HCT116 (cell line): ENCODE data around the gene ADGRA1. TPM values are rescaled to one million over a fixed set of nuclear protein-coding genes. Genes with fewer than 3 reads are reported as not detected.

Experiments
- ATAC-seq: fragments of 200-7000 bp; cut with Tn5 transposase; 2 replicates; pipeline ENCODE4 v1.9.1; 2020; ENCODE audit warnings: mild to moderate bottlenecking, moderate library complexity
- BruUV-seq: library from RNA; stranded (reverse); fragments of 400-500 nt; replicated peaks from 2 replicates; lab custom pipeline; 2021; lab: Mats Ljungman, UMichigan
- CTCF ChIA-PET: fragments of 300-600 bp; sonication (Branson Sonifier 250); formaldehyde crosslinking; loops from one replicate; lab custom pipeline; 2021; ENCODE audit warnings: antibody characterized with exemption; lab: Charles Lee
- POLR2A ChIA-PET: fragments of 300-600, 350-600 bp; sonication (Branson Sonifier 250); formaldehyde crosslinking; loops from one replicate; lab custom pipeline; 2021; ENCODE audit warnings: antibody characterized with exemption; lab: Charles Lee
- RAD21 ChIA-PET, 2 experiments: fragments of 300-600 bp; sonication (Branson Sonifier 250); formaldehyde crosslinking; loops; one replicate each; lab custom pipeline; 2023; ENCODE audit warnings: low total read pairs in 2 of 2; ENCODE audit not compliant: uncharacterized antibody in 2 of 2, unreplicated experiment in 2 of 2, low non-redundant PET in 1 of 2; lab: Charles Lee
- DNase-seq: peaks from one replicate; pipeline ENCODE4 v3.0.0-alpha.2; 2010; ENCODE audit warnings: low read depth, low spot score
- H2AFZ ChIP-seq: fragments of 200-600 bp; shearing (Covaris generic), sonication (generic); 2 replicates; pipeline ENCODE4 v1.6.1; 2017; ENCODE audit warnings: low read depth, mixed run types, mixed read lengths, antibody characterized with exemption, low read length; ENCODE audit not compliant: poor library complexity, severe bottlenecking
- H3K27ac ChIP-seq: 2 replicates; pipeline ENCODE4 v1.5.1; 2012; ENCODE audit warnings: low read depth, low read length
- H3K27me3 ChIP-seq: fragments of 200-600 bp; sonication (generic); 2 replicates; pipeline ENCODE4 v1.6.1; 2016; ENCODE audit warnings: mixed run types, low read length, mixed read lengths; ENCODE audit not compliant: insufficient read depth
- H3K36me3 ChIP-seq, 2 experiments: fragments of 200-500 bp in 1 of 2; fragments of 200-600 bp in 1 of 2; sonication (Bioruptor generic) in 1 of 2; sonication (generic) in 1 of 2; 2 replicates each; pipeline versions ENCODE4 v1.5.1 to v1.6.1; 2014 to 2016; ENCODE audit warnings: low read length in 2 of 2, inconsistent platforms in 1 of 2, mixed read lengths in 1 of 2, mixed run types in 1 of 2; ENCODE audit not compliant: insufficient read depth in 2 of 2, control insufficient read depth in 1 of 2
- H3K4me1 ChIP-seq, 2 experiments: fragments of 200-600 bp in 1 of 2; sonication (generic) in 1 of 2; 2 replicates each; pipeline versions ENCODE4 v1.5.1 to v1.6.1; 2012 to 2017; ENCODE audit warnings: low read length in 2 of 2, inconsistent platforms in 1 of 2, mild to moderate bottlenecking in 1 of 2, mixed read lengths in 1 of 2, mixed run types in 1 of 2, moderate library complexity in 1 of 2; ENCODE audit not compliant: insufficient read depth in 2 of 2, control insufficient read depth in 1 of 2
- H3K4me2 ChIP-seq: fragments of 200-600 bp; sonication (generic); 2 replicates; pipeline ENCODE4 v1.6.1; 2017; ENCODE audit warnings: mixed run types, low read length, mixed read lengths
- H3K4me3 ChIP-seq, 2 experiments: fragments of 200-600 bp in 1 of 2; sonication (generic) in 1 of 2; replicated peaks in 1 of 2; 2 replicates each; pipeline ENCODE4 v1.5.1; 2011 to 2016; ENCODE audit warnings: low read length in 2 of 2, control low read depth in 1 of 2, low read depth in 1 of 2, mild to moderate bottlenecking in 1 of 2, mixed read lengths in 1 of 2, mixed run types in 1 of 2
- H3K79me2 ChIP-seq: fragments of 200-600 bp; sonication (generic); 2 replicates; pipeline ENCODE4 v1.6.1; 2017; ENCODE audit warnings: mild to moderate bottlenecking, mixed run types, low read length, moderate library complexity, mixed read lengths; ENCODE audit not compliant: insufficient read depth
- H3K9ac ChIP-seq: fragments of 200-600 bp; sonication (generic); 2 replicates; pipeline ENCODE4 v1.6.1; 2016; ENCODE audit warnings: low read length, mixed read lengths
- H3K9me2 ChIP-seq: fragments of 200-600 bp; sonication (generic), shearing (Covaris generic); 2 replicates; pipeline ENCODE4 v1.6.1; 2017; ENCODE audit warnings: mixed run types, mild to moderate bottlenecking, moderate library complexity; ENCODE audit not compliant: insufficient read depth
- H3K9me3 ChIP-seq, 2 experiments: fragments of 200-500 bp in 1 of 2; fragments of 200-600 bp in 1 of 2; sonication (Bioruptor generic) in 1 of 2; sonication (generic) in 1 of 2; 2 replicates each; pipeline ENCODE4 v1.6.1; 2014 to 2017; ENCODE audit warnings: low read length in 2 of 2, mixed read lengths in 2 of 2, inconsistent platforms in 1 of 2, low read depth in 1 of 2, mild to moderate bottlenecking in 1 of 2, mixed run types in 1 of 2, moderate library complexity in 1 of 2; ENCODE audit not compliant: control insufficient read depth in 1 of 2, insufficient read depth in 1 of 2
- H4K20me1 ChIP-seq: fragments of 200-600 bp; sonication (generic), shearing (Covaris generic); 2 replicates; pipeline ENCODE4 v1.6.1; 2017; ENCODE audit warnings: mixed run types, mild to moderate bottlenecking, moderate library complexity; ENCODE audit not compliant: insufficient read depth
- ATF3 ChIP-seq: IDR thresholded peaks from 2 replicates; pipeline ENCODE4 v1.6.1; 2012
- CTCF ChIP-seq, 3 experiments: fragments of 200-600 bp in 1 of 3; sonication (generic) in 1 of 3; IDR thresholded peaks in 2 of 3; conservative IDR thresholded peaks in 1 of 3; 2 replicates each; pipeline ENCODE4 v1.5.1; 2012 to 2017; ENCODE audit warnings: low read depth in 2 of 3, low read length in 2 of 3, antibody characterized with exemption in 1 of 3, borderline replicate concordance in 1 of 3, control low read depth in 1 of 3, mild to moderate bottlenecking in 1 of 3, mixed read lengths in 1 of 3, mixed run types in 1 of 3, moderate library complexity in 1 of 3; ENCODE audit not compliant: insufficient read depth in 1 of 3
- EGR1 ChIP-seq: IDR thresholded peaks from 2 replicates; pipeline ENCODE4 v1.6.1; 2012; ENCODE audit warnings: low read depth
- EZH2 ChIP-seq: fragments of 200-600 bp; sonication (generic); IDR thresholded peaks from 2 replicates; pipeline ENCODE4 v1.6.1; 2017; ENCODE audit warnings: antibody characterized with exemption, mixed run types
- EZH2phosphoT487 ChIP-seq: fragments of 200-600 bp; IDR thresholded peaks from 2 replicates; pipeline ENCODE4 v1.6.1; 2018; ENCODE audit warnings: antibody characterized with exemption, borderline replicate concordance
- MAX ChIP-seq: IDR thresholded peaks from 2 replicates; pipeline ENCODE4 v1.6.1; 2012
- POLR2AphosphoS5 ChIP-seq: IDR thresholded peaks from 2 replicates; pipeline ENCODE4 v1.6.1; 2011; ENCODE audit warnings: mild to moderate bottlenecking, low read depth, low read length, moderate library complexity
- RAD21 ChIP-seq: IDR thresholded peaks from 2 replicates; pipeline ENCODE4 v1.6.1; 2012; ENCODE audit warnings: low read depth, mild to moderate bottlenecking
- SP1 ChIP-seq: IDR thresholded peaks from 2 replicates; pipeline ENCODE4 v1.6.1; 2012; ENCODE audit warnings: low read depth
- YY1 ChIP-seq: IDR thresholded peaks from 2 replicates; pipeline ENCODE4 v1.6.1; 2011; ENCODE audit warnings: low read length, low read depth, moderate library complexity, mild to moderate bottlenecking; ENCODE audit not compliant: insufficient replicate concordance; ENCODE audit errors: extremely low read depth
- ZBTB33 ChIP-seq: IDR thresholded peaks from 2 replicates; pipeline ENCODE4 v1.6.1; 2011; ENCODE audit warnings: mild to moderate bottlenecking, low read length, moderate library complexity; ENCODE audit not compliant: insufficient replicate concordance; ENCODE audit errors: extremely low read depth
- ZFX ChIP-seq: fragments of 450-650 bp; IDR thresholded peaks from 2 replicates; pipeline ENCODE4 v1.6.1; 2017
- intact Hi-C: fragments of 100-400 bp; cut with micrococcal nuclease; formaldehyde crosslinking; loops from 2 replicates; pipeline ENCODE4 v1.10.0; 2022
- total RNA-seq: library from RNA; stranded (reverse); gene quantifications from one replicate; pipeline ENCODE4 v1.2.1, GENCODE V29; 2021; ENCODE audit not compliant: unreplicated experiment

The ADGRA1 gene
- total RNA-seq, 1 experiment from 2014 or later: not detected

- Histone ChIP-seq H2AFZ (no peak overlapping the region), H3K36me3 (no peaks in the 10 kb centered on the region), H3K9ac (no peak overlapping the region), H3K4me1 (peaks cover 0 to 4% of the 10 kb centered on the region in 2 experiments; a peak in 2 of 4 replicates), H3K9me2 (no peaks in the 10 kb centered on the region), H4K20me1 (no peaks in the 10 kb centered on the region), H3K27me3 (no peaks in the 10 kb centered on the region), H3K79me2 (no peaks in the 10 kb centered on the region), H3K9me3 (no peaks in the 10 kb centered on the region; a peak in 1 of 4 replicates), H3K4me3 (no peak overlapping the region), H3K4me2 (no peak overlapping the region), H3K27ac (no peak overlapping the region)
- no peak for ATAC-seq
- ChIA-PET POLR2A (no interaction called here), RAD21 (no interaction called here), CTCF (no interaction called here)
- BruUV-seq: no TSS peak
- intact Hi-C loops: no loop called here
- DNase-seq: no peak
- TF ChIP-seq ATF3: no peak
- no peak for TF ChIP-seq RAD21
- no peak for TF ChIP-seq POLR2AphosphoS5
- no peak for TF ChIP-seq ZBTB33
- no peak for TF ChIP-seq CTCF (IDR thresholded peaks at IDR 0.05 in 2 of 3, conservative IDR thresholded peaks at IDR 0.05 in 1 of 3; ENCODE audit: borderline replicate concordance in 1 of 3, insufficient read depth in 1 of 3, low read depth in 2 of 3, low read length in 2 of 3)
- TF ChIP-seq EZH2: no peak
- TF ChIP-seq EZH2phosphoT487: no peak
- TF ChIP-seq MAX: no peak
- TF ChIP-seq ZFX: no peak
- TF ChIP-seq SP1: no peak
- TF ChIP-seq YY1: no peak
- no peak for TF ChIP-seq EGR1
Observed at GRCh38 chr10:133123746-133124356, 36.1 kb downstream of the ADGRA1 start.
